Measurements from ENCODE around the gene FOXA1. TPM values are rescaled to one million over a fixed set of nuclear protein-coding genes. Genes with fewer than 3 reads are reported as not detected.

The FOXA1 gene
- total RNA-seq, 1 donor = not detected

DNA sequence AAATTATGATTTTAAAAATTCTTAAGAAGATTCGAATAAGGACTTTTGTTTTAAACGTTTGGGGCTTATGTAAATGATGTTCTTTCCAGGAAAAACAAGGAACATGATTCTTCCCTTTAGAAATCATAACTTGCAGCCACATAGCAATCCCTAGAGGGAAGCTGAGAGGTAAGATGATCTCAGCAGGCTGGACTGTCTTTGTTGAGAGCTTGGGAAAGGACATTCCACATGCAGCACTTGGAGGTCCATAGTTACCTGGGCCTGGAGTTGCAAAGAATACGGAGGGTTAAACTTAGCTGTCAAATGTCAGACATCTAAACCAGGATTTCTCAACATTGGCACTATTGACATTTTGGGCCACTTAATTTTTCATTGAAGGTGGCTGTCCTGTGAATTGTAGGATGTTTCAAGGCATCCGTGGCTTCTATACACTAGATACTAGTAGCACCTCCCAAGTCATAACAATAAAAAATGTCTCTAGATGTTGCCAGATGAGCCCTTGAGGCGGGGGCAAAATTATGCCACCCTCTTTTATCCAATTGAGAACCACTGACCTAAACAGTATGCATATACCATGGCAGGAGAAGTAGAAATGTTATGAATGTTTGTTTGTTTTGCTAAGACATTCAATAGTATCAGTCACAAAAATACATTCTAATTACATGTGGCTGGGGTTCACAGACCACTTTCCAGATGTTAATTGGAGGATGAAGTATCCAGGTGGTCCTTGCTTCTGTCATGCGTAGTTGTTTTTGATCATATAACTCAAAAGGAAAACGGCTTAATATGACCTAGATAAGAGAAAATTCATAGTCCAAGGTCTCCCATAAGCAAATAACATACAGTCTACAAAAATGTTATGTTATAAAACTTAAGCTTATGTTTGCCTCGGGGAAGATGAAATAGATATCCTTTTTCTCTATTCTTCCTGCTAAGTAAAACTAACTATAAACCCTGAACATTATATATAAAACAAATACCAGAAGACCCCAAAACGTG lies 30.8 kb upstream of the FOXA1 start:
- no peak for DNase-seq (ENCODE audit: low read depth)
- H3K4me3 ChIP-seq (ENCODE audit: low read depth, low read length) = no peak overlapping the region
- TF ChIP-seq, protein P1, sequence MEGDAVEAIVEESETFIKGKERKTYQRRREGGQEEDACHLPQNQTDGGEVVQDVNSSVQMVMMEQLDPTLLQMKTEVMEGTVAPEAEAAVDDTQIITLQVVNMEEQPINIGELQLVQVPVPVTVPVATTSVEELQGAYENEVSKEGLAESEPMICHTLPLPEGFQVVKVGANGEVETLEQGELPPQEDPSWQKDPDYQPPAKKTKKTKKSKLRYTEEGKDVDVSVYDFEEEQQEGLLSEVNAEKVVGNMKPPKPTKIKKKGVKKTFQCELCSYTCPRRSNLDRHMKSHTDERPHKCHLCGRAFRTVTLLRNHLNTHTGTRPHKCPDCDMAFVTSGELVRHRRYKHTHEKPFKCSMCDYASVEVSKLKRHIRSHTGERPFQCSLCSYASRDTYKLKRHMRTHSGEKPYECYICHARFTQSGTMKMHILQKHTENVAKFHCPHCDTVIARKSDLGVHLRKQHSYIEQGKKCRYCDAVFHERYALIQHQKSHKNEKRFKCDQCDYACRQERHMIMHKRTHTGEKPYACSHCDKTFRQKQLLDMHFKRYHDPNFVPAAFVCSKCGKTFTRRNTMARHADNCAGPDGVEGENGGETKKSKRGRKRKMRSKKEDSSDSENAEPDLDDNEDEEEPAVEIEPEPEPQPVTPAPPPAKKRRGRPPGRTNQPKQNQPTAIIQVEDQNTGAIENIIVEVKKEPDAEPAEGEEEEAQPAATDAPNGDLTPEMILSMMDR (IDR thresholded peaks at IDR 0.05; ENCODE audit: insufficient read depth, low read length) = no peak

DNA sequence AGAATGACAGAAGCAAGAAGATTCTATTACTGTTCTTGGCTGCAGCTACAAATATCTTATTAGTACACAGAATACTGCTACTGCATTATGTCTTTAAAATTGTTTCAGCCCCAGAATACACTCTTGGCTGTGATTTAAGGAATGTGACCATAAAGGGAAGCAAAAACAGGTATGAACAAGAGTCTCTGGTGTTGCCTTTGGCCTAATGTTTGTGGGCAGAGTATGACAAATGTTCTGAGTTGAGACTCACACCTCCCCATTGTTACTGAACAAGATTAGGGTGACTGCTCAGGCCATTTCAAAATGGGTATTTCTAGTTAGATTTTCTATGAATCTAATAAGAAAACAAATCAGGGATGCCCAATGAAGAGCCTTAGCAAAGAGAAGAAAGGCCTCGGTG lies 28.9 kb upstream of the FOXA1 start:
- H3K4me3 ChIP-seq (ENCODE audit: low read depth, low read length) = no peak overlapping the region
- TF ChIP-seq, protein P1 (IDR thresholded peaks at IDR 0.05; ENCODE audit: insufficient read depth, low read length) = no peak
- DNase-seq (ENCODE audit: low read depth) = no peak

DNA sequence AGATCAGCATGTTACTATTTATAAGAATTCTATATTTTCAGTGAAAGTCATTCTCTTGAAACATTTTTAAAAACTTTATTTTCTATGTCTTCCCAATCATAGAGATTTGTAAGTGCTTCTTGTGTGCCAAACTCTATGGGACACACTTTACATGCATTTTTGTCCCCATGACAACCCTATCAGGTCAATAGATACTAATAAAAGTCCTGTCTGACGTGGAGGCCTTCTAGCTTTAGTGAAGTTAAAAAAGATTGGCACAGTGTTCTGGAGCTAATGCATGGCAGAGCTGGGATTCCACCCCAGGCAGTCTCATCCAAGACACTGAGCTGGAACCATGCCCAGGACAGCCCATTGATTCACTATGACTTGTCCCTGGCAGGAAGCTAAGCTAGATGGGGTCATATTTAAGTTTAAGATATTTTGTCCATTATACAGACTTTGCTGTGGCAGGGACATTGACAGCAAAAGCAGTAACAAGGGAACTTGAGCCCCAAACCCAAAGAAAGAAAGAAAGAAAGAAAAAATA lies 28.4 kb upstream of the FOXA1 start:
- TF ChIP-seq, protein P1 (IDR thresholded peaks at IDR 0.05; ENCODE audit: insufficient read depth, low read length) = no peak
- no peak overlapping the region for H3K4me3 ChIP-seq (ENCODE audit: low read depth, low read length)
- DNase-seq (ENCODE audit: low read depth) = peak; percentile 51

DNA sequence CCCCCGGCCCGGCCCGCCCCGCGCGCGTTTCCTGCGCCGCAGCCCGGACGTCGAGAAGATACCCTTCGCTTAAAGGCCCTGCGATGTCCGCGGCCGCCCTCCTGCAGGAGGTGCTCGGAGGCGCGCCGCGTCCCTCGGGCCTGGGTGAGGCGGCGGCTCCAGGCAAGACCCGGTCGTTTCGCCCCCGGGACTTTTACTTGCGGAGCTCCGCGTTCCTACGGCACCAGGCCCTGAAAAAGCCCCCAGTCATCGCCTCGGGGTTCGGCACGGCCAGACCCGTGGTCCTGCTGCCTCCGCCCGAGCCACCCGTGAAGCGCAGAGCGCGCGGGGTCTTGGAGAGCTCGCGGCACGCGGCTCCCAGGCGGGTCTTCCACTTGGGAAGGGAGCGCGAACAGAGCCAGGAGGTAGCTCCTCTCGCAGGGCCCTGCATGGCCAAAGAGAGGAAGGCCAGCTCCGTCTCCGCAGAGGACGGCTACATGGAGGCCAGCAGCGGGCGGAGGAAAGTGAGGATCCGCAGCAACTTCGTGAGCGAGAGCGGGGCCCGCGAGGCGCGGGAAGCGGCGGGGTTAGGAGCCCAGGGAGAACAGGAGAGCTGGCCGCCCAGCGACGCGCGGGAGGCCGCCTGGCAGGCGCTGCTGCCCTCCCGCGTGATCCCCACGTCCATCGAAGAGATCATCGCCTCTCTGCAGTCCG lies 27.3 kb upstream of the FOXA1 start:
- TF ChIP-seq, protein P1 (IDR thresholded peaks at IDR 0.05; ENCODE audit: insufficient read depth, low read length) = no peak
- H3K4me3 ChIP-seq (ENCODE audit: low read depth, low read length) = peak overlapping the region; percentile 29
- DNase-seq (ENCODE audit: low read depth) = peak; percentile 14

DNA sequence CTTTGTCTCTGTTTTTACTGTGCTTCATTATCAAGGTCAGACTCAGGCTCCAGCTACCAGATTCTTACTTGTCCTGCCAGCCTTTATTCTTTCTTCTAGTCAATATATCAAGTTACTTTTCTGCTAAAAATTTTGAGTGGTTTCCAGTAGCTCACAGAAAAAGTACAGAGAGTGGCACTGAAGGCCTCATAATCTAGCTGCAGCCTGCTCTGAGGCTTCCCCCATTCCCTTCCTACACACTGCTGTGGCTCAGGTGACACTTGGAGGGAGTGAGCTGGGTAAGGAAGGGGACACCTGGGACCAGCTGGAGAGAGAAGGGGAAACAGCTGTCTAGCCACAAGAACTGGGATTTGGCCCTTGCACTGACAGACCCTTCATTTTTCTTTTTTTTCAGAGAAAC lies 25.8 kb upstream of the FOXA1 start:
- TF ChIP-seq, protein P1 (IDR thresholded peaks at IDR 0.05; ENCODE audit: insufficient read depth, low read length) = no peak
- no peak overlapping the region for H3K4me3 ChIP-seq (ENCODE audit: low read depth, low read length)
- no peak for DNase-seq (ENCODE audit: low read depth)

DNA sequence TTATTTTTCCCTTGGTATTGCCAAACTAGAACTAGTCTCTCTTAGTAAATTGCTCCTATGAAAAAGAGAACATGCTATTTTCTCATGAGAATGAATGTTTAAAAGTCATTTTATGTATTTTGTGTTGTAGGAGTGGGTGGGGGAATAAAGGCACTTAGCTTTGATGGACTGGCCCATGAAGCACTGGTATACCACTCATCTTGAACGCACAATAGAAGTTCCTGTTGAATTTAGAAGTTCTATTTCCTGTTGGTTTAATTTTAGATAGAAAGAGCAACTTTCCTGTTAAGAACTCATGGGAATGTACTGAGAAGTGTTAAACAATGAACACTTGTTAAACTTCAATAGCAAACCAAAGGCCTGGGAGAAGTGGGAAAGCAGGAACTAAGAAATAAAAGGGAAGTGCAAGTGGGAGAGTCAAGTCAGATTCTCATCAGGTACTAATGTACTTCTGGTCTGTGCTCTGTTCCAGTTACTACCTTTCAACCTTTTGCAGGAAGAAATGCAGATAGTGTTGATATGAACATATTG lies 23.5 kb upstream of the FOXA1 start:
- H3K4me3 ChIP-seq (ENCODE audit: low read depth, low read length) = no peak overlapping the region
- DNase-seq (ENCODE audit: low read depth) = no peak
- TF ChIP-seq, protein P1 (IDR thresholded peaks at IDR 0.05; ENCODE audit: insufficient read depth, low read length) = no peak
